GM23248 (cell line): ENCODE data around the gene AHRR.

Experiments
- EZH2 ChIP-seq: fragments of 200-600 bp; sonication (generic); IDR thresholded peaks from 2 replicates; pipeline ENCODE4 v1.6.1; 2018; ENCODE audit warnings: antibody characterized with exemption, mild to moderate bottlenecking; ENCODE audit not compliant: insufficient read depth, poor library complexity, severe bottlenecking
- EZH2phosphoT487 ChIP-seq: fragments of 200-600 bp; sonication (generic); IDR thresholded peaks from 2 replicates; pipeline ENCODE4 v1.6.1; 2018; ENCODE audit warnings: antibody characterized with exemption, moderate library complexity, mild to moderate bottlenecking, low read depth; ENCODE audit not compliant: insufficient read depth

- TF ChIP-seq EZH2 = no peak
- TF ChIP-seq EZH2phosphoT487 = no peak
Measured at GRCh38 chr5:444226-444625, 122.7 kb downstream of the AHRR start.
